Neural cell (in vitro differentiated cells): ENCODE measurements around the gene TAS2R13.

ENCODE experiments used
- CTCF ChIP-seq: fragments of 450-650 bp; IDR thresholded peaks from 2 replicates; pipeline ENCODE4 v1.5.1; 2014; ENCODE audit warnings: antibody characterized with exemption, mild to moderate bottlenecking, moderate library complexity; ENCODE audit not compliant: poor library complexity, severe bottlenecking
- EP300 ChIP-seq: fragments of 450-650 bp; conservative IDR thresholded peaks from 2 replicates; pipeline ENCODE4 v1.6.1; 2014; ENCODE audit warnings: antibody characterized with exemption, mild to moderate bottlenecking, moderate library complexity; ENCODE audit not compliant: poor library complexity, severe bottlenecking
- EZH2 ChIP-seq: fragments of 200-600, 300-800 bp; shearing (Covaris generic), sonication (generic); IDR thresholded peaks from 2 replicates; pipeline ENCODE4 v1.6.1; 2014; ENCODE audit warnings: antibody characterized with exemption, low read length, borderline replicate concordance, mild to moderate bottlenecking; ENCODE audit not compliant: insufficient read depth, poor library complexity, severe bottlenecking
- POLR2AphosphoS5 ChIP-seq: IDR thresholded peaks from 2 replicates; pipeline ENCODE4 v1.6.1; 2012
- TAF1 ChIP-seq: IDR thresholded peaks from 2 replicates; pipeline ENCODE4 v1.6.1; 2012; ENCODE audit warnings: low read depth
- TF ChIP-seq, protein P1 (sequence below): IDR thresholded peaks from 2 replicates; pipeline ENCODE4 v1.6.1; 2012; ENCODE audit warnings: borderline replicate concordance

DNA sequence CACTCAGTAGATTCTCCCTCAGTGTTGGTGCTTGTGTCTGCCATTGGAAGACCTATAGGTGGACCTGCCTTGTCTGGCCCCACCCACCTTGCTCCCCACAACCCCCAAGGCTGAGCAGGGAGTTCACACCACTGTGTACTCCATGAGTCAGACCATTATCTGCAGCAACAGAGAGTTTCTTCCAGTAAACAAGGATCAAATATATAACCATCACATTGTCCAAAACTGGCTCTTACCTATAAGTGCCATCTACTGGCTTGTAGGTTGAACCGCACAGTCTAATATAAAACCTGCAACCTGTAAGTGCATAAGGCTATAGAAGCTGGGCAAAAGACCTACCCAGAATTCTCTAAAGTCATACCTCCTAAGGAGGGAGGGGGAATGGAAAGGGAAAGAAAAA, 7.9 kb downstream of the TAS2R13 start:
- TF ChIP-seq CTCF = no peak
- no peak for TF ChIP-seq POLR2AphosphoS5
- no peak for TF ChIP-seq TAF1
- TF ChIP-seq, protein P1, sequence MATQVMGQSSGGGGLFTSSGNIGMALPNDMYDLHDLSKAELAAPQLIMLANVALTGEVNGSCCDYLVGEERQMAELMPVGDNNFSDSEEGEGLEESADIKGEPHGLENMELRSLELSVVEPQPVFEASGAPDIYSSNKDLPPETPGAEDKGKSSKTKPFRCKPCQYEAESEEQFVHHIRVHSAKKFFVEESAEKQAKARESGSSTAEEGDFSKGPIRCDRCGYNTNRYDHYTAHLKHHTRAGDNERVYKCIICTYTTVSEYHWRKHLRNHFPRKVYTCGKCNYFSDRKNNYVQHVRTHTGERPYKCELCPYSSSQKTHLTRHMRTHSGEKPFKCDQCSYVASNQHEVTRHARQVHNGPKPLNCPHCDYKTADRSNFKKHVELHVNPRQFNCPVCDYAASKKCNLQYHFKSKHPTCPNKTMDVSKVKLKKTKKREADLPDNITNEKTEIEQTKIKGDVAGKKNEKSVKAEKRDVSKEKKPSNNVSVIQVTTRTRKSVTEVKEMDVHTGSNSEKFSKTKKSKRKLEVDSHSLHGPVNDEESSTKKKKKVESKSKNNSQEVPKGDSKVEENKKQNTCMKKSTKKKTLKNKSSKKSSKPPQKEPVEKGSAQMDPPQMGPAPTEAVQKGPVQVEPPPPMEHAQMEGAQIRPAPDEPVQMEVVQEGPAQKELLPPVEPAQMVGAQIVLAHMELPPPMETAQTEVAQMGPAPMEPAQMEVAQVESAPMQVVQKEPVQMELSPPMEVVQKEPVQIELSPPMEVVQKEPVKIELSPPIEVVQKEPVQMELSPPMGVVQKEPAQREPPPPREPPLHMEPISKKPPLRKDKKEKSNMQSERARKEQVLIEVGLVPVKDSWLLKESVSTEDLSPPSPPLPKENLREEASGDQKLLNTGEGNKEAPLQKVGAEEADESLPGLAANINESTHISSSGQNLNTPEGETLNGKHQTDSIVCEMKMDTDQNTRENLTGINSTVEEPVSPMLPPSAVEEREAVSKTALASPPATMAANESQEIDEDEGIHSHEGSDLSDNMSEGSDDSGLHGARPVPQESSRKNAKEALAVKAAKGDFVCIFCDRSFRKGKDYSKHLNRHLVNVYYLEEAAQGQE = no peak
- TF ChIP-seq EP300 = no peak
- TF ChIP-seq EZH2 = no peak
